GM12891 (cell line): Measurements from ENCODE around the gene WASHC2C.
"Not testable (repeated sequence)": the region's sequence is repeated elsewhere in the genome, so short reads cannot be mapped to it uniquely, and the experiment has no call there.

Experiments
- POLR2A ChIP-seq: IDR thresholded peaks from 2 replicates; pipeline ENCODE4 v1.6.1; 2011; ENCODE audit warnings: low read depth, low read length, control low read depth
- POLR2AphosphoS5 ChIP-seq: IDR thresholded peaks from 2 replicates; pipeline ENCODE4 v1.6.1; 2011; ENCODE audit warnings: low read depth, low read length, control low read depth
- TAF1 ChIP-seq: IDR thresholded peaks from 2 replicates; pipeline ENCODE4 v1.6.1; 2011; ENCODE audit warnings: low read depth, low read length, control low read depth

DNA sequence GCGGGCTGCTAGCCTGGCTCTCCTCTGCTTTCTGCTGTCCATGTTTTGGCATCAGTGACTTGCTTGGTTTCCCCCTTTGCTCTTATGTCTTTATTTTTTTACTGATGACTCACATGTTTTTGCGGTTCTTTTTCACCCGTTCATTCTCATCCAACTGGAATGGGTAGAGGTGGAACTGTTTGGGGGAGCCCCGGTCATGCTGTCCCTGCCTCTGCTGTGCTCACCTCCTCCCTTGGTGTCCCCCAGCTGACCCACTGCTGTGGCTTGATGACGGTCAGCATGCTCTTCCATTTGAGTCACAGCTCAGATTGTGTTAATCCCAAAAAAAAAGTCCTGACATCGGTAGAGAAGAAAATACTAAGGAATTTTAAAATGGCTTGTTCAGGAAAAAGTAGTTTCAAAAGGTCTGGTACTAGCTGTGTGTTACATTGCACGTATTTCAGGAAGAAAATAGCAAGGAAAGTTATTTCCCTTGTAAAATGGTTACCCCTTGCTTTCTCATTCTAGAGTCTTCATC is 27.0 kb downstream of the WASHC2C start:
- not testable (repeated sequence) for TF ChIP-seq POLR2A, TAF1, POLR2AphosphoS5
